K562 (cell line): ENCODE measurements around the gene TM4SF18. TPM values are rescaled to one million over a fixed set of nuclear protein-coding genes. Genes with fewer than 3 reads are reported as not detected.

Source experiments
- ATAC-seq: fragments of 200-7000 bp; cut with Tn5 transposase; 3 replicates; pipeline ENCODE4 v1.9.1; 2020; ENCODE audit warnings: moderate library complexity
- BruUV-seq: library from RNA; stranded (reverse); fragments of 400-500 nt; replicated peaks from 2 replicates; lab custom pipeline; 2021; lab: Mats Ljungman, UMichigan
- CTCF ChIA-PET: fragments of 300-600 bp; formaldehyde crosslinking; extraction: SDS; loops from one replicate; lab custom pipeline; 2021; ENCODE audit warnings: low intra/inter-chr PET ratio; lab: Yijun Ruan, JAX
- POLR2A ChIA-PET: fragments of 300-600, 350-650 bp; sonication (Branson Sonifier 250); formaldehyde crosslinking; extraction: SDS; loops from one replicate; lab custom pipeline; 2021; ENCODE audit warnings: antibody characterized with exemption, inconsistent platforms; lab: Yijun Ruan, JAX
- DNase-seq, 4 experiments: peaks; one replicate each; pipeline versions ENCODE4 v3.0.0 to v3.0.0-alpha.2; 2011 to 2018; ENCODE audit warnings: low spot score in 3 of 4, mixed read lengths in 3 of 4; ENCODE audit errors: extremely low read depth in 1 of 4
- FAIRE-seq: peaks from 2 replicates; lab custom pipeline; 2011; peaks lifted over from hg19 to GRCh38; lab: Jason Lieb, UNC
- H2AFZ ChIP-seq: 2 replicates; pipeline ENCODE4 v1.6.0; 2011; ENCODE audit warnings: low read depth, low read length, control low read depth, inconsistent platforms
- H3K27ac ChIP-seq: fragments of 200-600 bp; 3 replicates; pipeline ENCODE4 v1.8.0; 2011; ENCODE audit warnings: low read depth, mild to moderate bottlenecking, control low read depth, inconsistent platforms, low read length, moderate library complexity, mixed read lengths; ENCODE audit errors: extremely low read depth
- H3K27me3 ChIP-seq, 2 experiments: fragments of 300-600 bp in 1 of 2; 2 replicates in 1 of 2; 3 replicates in 1 of 2; pipeline versions ENCODE4 v1.6.0 to v1.8.0; 2011; ENCODE audit warnings: inconsistent platforms in 2 of 2, low read length in 2 of 2, mild to moderate bottlenecking in 1 of 2, mixed read lengths in 1 of 2, moderate library complexity in 1 of 2; ENCODE audit not compliant: control insufficient read depth in 2 of 2, insufficient read depth in 2 of 2
- H3K36me3 ChIP-seq: fragments of 300-600 bp; 3 replicates; pipeline ENCODE4 v1.8.0; 2011; ENCODE audit warnings: mild to moderate bottlenecking, low read length, inconsistent platforms; ENCODE audit not compliant: control insufficient read depth, insufficient read depth
- H3K4me1 ChIP-seq, 2 experiments: fragments of 200-600 bp in 1 of 2; replicated peaks in 1 of 2; 2 replicates in 1 of 2; 3 replicates in 1 of 2; pipeline versions ENCODE4 v1.5.1 to v1.8.0; 2011; ENCODE audit warnings: inconsistent platforms in 2 of 2, low read length in 2 of 2, mild to moderate bottlenecking in 1 of 2, mixed read lengths in 1 of 2, moderate library complexity in 1 of 2; ENCODE audit not compliant: control insufficient read depth in 2 of 2, insufficient read depth in 2 of 2
- H3K4me2 ChIP-seq: 2 replicates; pipeline ENCODE4 v1.6.1; 2011; ENCODE audit warnings: low read length, control low read depth, inconsistent platforms, mixed read lengths; ENCODE audit not compliant: insufficient read depth
- H3K4me3 ChIP-seq: fragments of 200-600 bp; sonication (generic), shearing (Covaris generic); 2 replicates; pipeline ENCODE4 v1.5.1; 2016; ENCODE audit warnings: control low read depth, inconsistent platforms
- H3K79me2 ChIP-seq: fragments of 200-600 bp; 3 replicates; pipeline ENCODE4 v1.8.0; 2011; ENCODE audit warnings: low read length, inconsistent platforms; ENCODE audit not compliant: control insufficient read depth, insufficient read depth
- H3K9ac ChIP-seq, 2 experiments: 2 replicates each; pipeline versions ENCODE4 v1.6.0 to v1.6.1; 2011; ENCODE audit warnings: low read depth in 2 of 2, low read length in 2 of 2, control low read depth in 1 of 2, inconsistent platforms in 1 of 2, mild to moderate bottlenecking in 1 of 2, mixed read lengths in 1 of 2; ENCODE audit not compliant: insufficient read depth in 1 of 2
- H3K9me1 ChIP-seq: one replicate; pipeline ENCODE4 v1.6.0; 2011; ENCODE audit warnings: inconsistent platforms, mild to moderate bottlenecking, low read length, moderate library complexity; ENCODE audit not compliant: control insufficient read depth, insufficient read depth
- H3K9me3 ChIP-seq: replicated peaks from 2 replicates; pipeline ENCODE4 v1.5.1; 2011; ENCODE audit warnings: low read depth, low read length, inconsistent platforms; ENCODE audit not compliant: control insufficient read depth, insufficient read depth
- H4K20me1 ChIP-seq: replicated peaks from 2 replicates; pipeline ENCODE4 v1.6.1; 2011; ENCODE audit warnings: low read length, inconsistent platforms, mixed read lengths; ENCODE audit not compliant: control insufficient read depth, insufficient read depth
- EHMT2 ChIP-seq: fragments of 450-650 bp; IDR thresholded peaks from 2 replicates; pipeline ENCODE4 v1.6.1; 2018; ENCODE audit warnings: antibody characterized with exemption
- HCFC1 ChIP-seq: IDR thresholded peaks from 2 replicates; pipeline ENCODE4 v1.6.1; 2012; ENCODE audit warnings: low read depth, low read length, improper control_type of control experiment
- KLF16 ChIP-seq: IDR thresholded peaks from 2 replicates; pipeline ENCODE4 v1.6.1; 2016; ENCODE audit warnings: antibody characterized with exemption
- PCBP1 ChIP-seq: fragments of 200-400 bp; formaldehyde crosslinking; IDR thresholded peaks from 2 replicates; pipeline ENCODE4 v1.6.1; 2018; ENCODE audit warnings: mild to moderate bottlenecking, low read depth, low read length; ENCODE audit not compliant: poor library complexity, severe bottlenecking
- PURB ChIP-seq: sonication (generic); formaldehyde crosslinking; IDR thresholded peaks from 2 replicates; pipeline ENCODE4 v1.9.0; 2021; ENCODE audit warnings: low read depth, mild to moderate bottlenecking, missing genetic modification reagents
- RAD21 ChIP-seq, 2 experiments: fragments of 250-450 bp in 1 of 2; fragments of 450-650 bp in 1 of 2; sonication (Bioruptor Pico) in 1 of 2; formaldehyde crosslinking in 1 of 2; IDR thresholded peaks in 1 of 2; conservative IDR thresholded peaks in 1 of 2; 2 replicates each; pipeline versions ENCODE4 v1.4.0 to v1.8.0; 2020 to 2022; ENCODE audit warnings: mild to moderate bottlenecking in 2 of 2, moderate library complexity in 1 of 2
- REST ChIP-seq, 2 experiments: fragments of 450-650 bp; formaldehyde crosslinking in 1 of 2; IDR thresholded peaks; 2 replicates each; pipeline versions ENCODE4 v1.4.0 to v1.6.1; 2014 to 2020; ENCODE audit warnings: mild to moderate bottlenecking in 2 of 2, borderline replicate concordance in 1 of 2, low read depth in 1 of 2
- SRSF3 ChIP-seq: fragments of 200-400 bp; formaldehyde crosslinking; IDR thresholded peaks from 2 replicates; pipeline ENCODE4 v1.6.1; 2016; ENCODE audit warnings: mild to moderate bottlenecking, low read length, moderate library complexity; ENCODE audit not compliant: insufficient read depth
- TBL1XR1 ChIP-seq, 2 experiments: IDR thresholded peaks; 2 replicates each; pipeline ENCODE4 v1.6.1; 2012; ENCODE audit warnings: improper control_type of control experiment in 2 of 2, low read length in 2 of 2, mild to moderate bottlenecking in 1 of 2
- TEAD2 ChIP-seq: fragments of 450-650 bp; IDR thresholded peaks from 2 replicates; pipeline ENCODE4 v1.6.1; 2016; ENCODE audit warnings: missing genetic modification characterization, control low read depth, missing compliant biosample characterization
- WGBS: fragments of 100-300 bp; shearing (Covaris generic); methylation state at CpG from one replicate; pipeline ENCODE4 v1.1.6; 2016; ENCODE audit warnings: low coverage, mixed read lengths; ENCODE audit not compliant: insufficient coverage; ENCODE audit errors: missing lambda C conversion rate; 5-methylcytosine and 5-hydroxymethylcytosine counted together
- in situ Hi-C: fragments of 300-500 bp; cut with MboI; formaldehyde crosslinking; loops from 4 replicates; pipeline ENCODE4 v1.15.0; 2018; ENCODE audit warnings: inconsistent platforms, mixed read lengths
- intact Hi-C: fragments of 100-400 bp; cut with micrococcal nuclease; formaldehyde crosslinking; loops from 2 replicates; pipeline ENCODE4 v1.14.2; 2022
- polyA plus RNA-seq, 8 experiments: library from polyadenylated mRNA; depleted of rRNA in 4 of 8; stranded (reverse) in 5 of 8; unstranded in 3 of 8; fragments of >200 nt; fragmentation: Nextera tagmentation in 2 of 8; fragmentation: Illumina TruSeq in 1 of 8; extraction: Ambion mirVana in 2 of 8; extraction: Trizol in 1 of 8; gene quantifications; 2 replicates each; pipeline versions ENCODE4 v1.2.1 to v1.2.3, GENCODE V29; 2011 to 2014; ENCODE audit warnings: inconsistent platforms in 1 of 8, missing spikeins in 1 of 8
- total RNA-seq, 7 experiments: library from RNA; depleted of rRNA in 6 of 7; stranded (reverse); fragments of >200 nt in 6 of 7; fragmentation: Illumina TruSeq in 2 of 7; extraction: Trizol in 2 of 7; gene quantifications; 2 replicates each; pipeline versions ENCODE4 v1.2.1 to v1.2.3, GENCODE V29; 2011 to 2021; ENCODE audit warnings: low replicate concordance in 1 of 7

TM4SF18 gene
- total and polyA plus RNA-seq, 9 of the 15 experiments (the other 6 are each of a cell fraction or from before 2014, with no cell fraction given): not detected

GRCh38 chr3:149274220-149274619 lies 59.2 kb downstream of the TM4SF18 start (continued):
- no peak for TF ChIP-seq SRSF3
- no peak for TF ChIP-seq PURB
- no peak for TF ChIP-seq EHMT2

- H3K79me2 ChIP-seq: no peaks in the 10 kb centered on the region
- peak; percentile 50 to 78 (median 58) for DNase-seq
- no peaks in the 10 kb centered on the region for H3K4me1 ChIP-seq
- H3K36me3 ChIP-seq: no peaks in the 10 kb centered on the region
- H3K4me2 ChIP-seq: no peak overlapping the region
- H3K9ac ChIP-seq: no peak overlapping the region
- ChIA-PET CTCF (interaction anchor here (0.6 to 6.7 kb wide), 15 partner anchors 11 to 413 kb away, joined by 3 to 210 read pairs (median 5); partner anchors contain the start of gene GYG1), POLR2A (interaction anchor here (2.1 kb wide), 1 partner anchor 153 kb away, joined by 8 read pairs; no protein-coding TSS in a partner anchor)
- peak; percentile 89 for ATAC-seq
- no TSS peak for BruUV-seq
- intact Hi-C loops: loop anchor here (1.0 to 5.0 kb wide), 3 partner anchors 153 to 411 kb away; no protein-coding TSS in a partner anchor
- no peaks in the 10 kb centered on the region for H3K9me1 ChIP-seq
- 4% methylated on average over 4 of the region's 4 CpGs for WGBS
- H4K20me1 ChIP-seq: no peaks in the 10 kb centered on the region
- H3K27ac ChIP-seq: no peak overlapping the region
- FAIRE-seq: peak; percentile 99
- in situ Hi-C loops: loop anchor here (5.0 kb wide), 2 partner anchors 156 to 316 kb away; no protein-coding TSS in a partner anchor
- H3K4me3 ChIP-seq: no peak overlapping the region
- H3K27me3 ChIP-seq: 0 out of 5 replicates have a peak, but pooled peaks cover 2 to 4% of the 10 kb centered on the region in 2 experiments
- H3K9me3 ChIP-seq: no peaks in the 10 kb centered on the region
- 0 out of 2 replicates have a peak overlapping the region, but pooled peaks have one; percentile 40 for H2AFZ ChIP-seq
- TF ChIP-seq PCBP1 (no peak), HCFC1 (no peak), TEAD2 (tag) (no peak), KLF16 (peak; percentile 55; the same call in 1 of the 2 replicates), TBL1XR1 (IDR thresholded peaks at IDR 0.05; ENCODE audit: low read length in 2 of 2) (peak in 1 of 2 experiments; percentile 18; a peak in 1 of 4 replicates), REST (IDR thresholded peaks at IDR 0.05; ENCODE audit: borderline replicate concordance) (peak; percentile 95), REST (CRISPR knock-in tag; IDR thresholded peaks at IDR 0.05; ENCODE audit: low read depth) (no peak), RAD21 (CRISPR knock-in tag; conservative IDR thresholded peaks at IDR 0.05 in 1 of 2, IDR thresholded peaks at IDR 0.05 in 1 of 2) (peak; percentile 99 to 100)
Observed at GRCh38 chr3:149273096-149273751, 60.2 kb downstream of the TM4SF18 start.
